GM23248 (cell line): ENCODE results near the gene APOA4.
"Not testable (repeated sequence)": the region's sequence is repeated elsewhere in the genome, so short reads cannot be mapped to it uniquely, and the experiment has no call there.

Source experiments
- EZH2 ChIP-seq: fragments of 200-600 bp; sonication (generic); IDR thresholded peaks from 2 replicates; pipeline ENCODE4 v1.6.1; 2018; ENCODE audit warnings: antibody characterized with exemption, mild to moderate bottlenecking; ENCODE audit not compliant: insufficient read depth, poor library complexity, severe bottlenecking
- EZH2phosphoT487 ChIP-seq: fragments of 200-600 bp; sonication (generic); IDR thresholded peaks from 2 replicates; pipeline ENCODE4 v1.6.1; 2018; ENCODE audit warnings: antibody characterized with exemption, moderate library complexity, mild to moderate bottlenecking, low read depth; ENCODE audit not compliant: insufficient read depth

- TF ChIP-seq EZH2, EZH2phosphoT487: not testable (repeated sequence)
Observed at GRCh38 chr11:116834535-116835041, 11.5 kb upstream of the APOA4 start.
